K562 (cell line): ENCODE data around the gene GCGR. TPM values are rescaled to one million over a fixed set of nuclear protein-coding genes. Genes with fewer than 3 reads are reported as not detected.
A peak's percentile ranks its signal among the peaks of the same experiment; 100 is the strongest.

ENCODE experiments used
- BCOR ChIP-seq: fragments of 450-650 bp; IDR thresholded peaks from 2 replicates; pipeline ENCODE4 v1.6.1; 2016
- CREB1 ChIP-seq, 2 experiments: sonication (generic) in 1 of 2; formaldehyde crosslinking in 1 of 2; IDR thresholded peaks; 2 replicates each; pipeline versions ENCODE4 v1.6.1 to v1.8.0; 2012 to 2022; ENCODE audit warnings: inconsistent platforms in 1 of 2, mild to moderate bottlenecking in 1 of 2, missing genetic modification reagents in 1 of 2, moderate library complexity in 1 of 2
- DNMT1 ChIP-seq: fragments of 450-650 bp; IDR thresholded peaks from 2 replicates; pipeline ENCODE4 v1.6.1; 2016; ENCODE audit warnings: antibody characterized with exemption, mild to moderate bottlenecking
- EP400 ChIP-seq: fragments of 450-650 bp; IDR thresholded peaks from 2 replicates; pipeline ENCODE4 v1.6.1; 2017; ENCODE audit warnings: antibody characterized with exemption, mild to moderate bottlenecking, moderate library complexity
- ESRRB ChIP-seq: fragments of 250-450 bp; sonication (Bioruptor Pico); IDR thresholded peaks from 2 replicates; pipeline ENCODE4 v1.5.0; 2020; ENCODE audit warnings: mild to moderate bottlenecking, moderate library complexity, borderline replicate concordance
- FOXA1 ChIP-seq: fragments of 450-650 bp; IDR thresholded peaks from 2 replicates; pipeline ENCODE4 v1.6.1; 2016; ENCODE audit warnings: mild to moderate bottlenecking, borderline replicate concordance
- HNRNPK ChIP-seq: fragments of 200-400 bp; formaldehyde crosslinking; IDR thresholded peaks from one replicate; pipeline ENCODE4 v1.6.1; 2018; ENCODE audit warnings: mild to moderate bottlenecking, low read depth, low read length; ENCODE audit not compliant: poor library complexity, severe bottlenecking
- MAZ ChIP-seq, 2 experiments: fragments of 450-650 bp in 1 of 2; sonication (generic) in 1 of 2; formaldehyde crosslinking; IDR thresholded peaks in 1 of 2; conservative IDR thresholded peaks in 1 of 2; 2 replicates each; pipeline versions ENCODE4 v1.4.0 to v1.5.0; 2020; ENCODE audit warnings: mild to moderate bottlenecking in 1 of 2, missing genetic modification reagents in 1 of 2
- MEF2D ChIP-seq: conservative IDR thresholded peaks from 2 replicates; pipeline ENCODE4 v1.6.1; 2016; ENCODE audit warnings: low read depth, missing genetic modification characterization, missing compliant biosample characterization
- NCOA2 ChIP-seq, 2 experiments: fragments of 450-650 bp; IDR thresholded peaks; 2 replicates each; pipeline ENCODE4 v1.6.1; 2018; ENCODE audit warnings: mild to moderate bottlenecking in 2 of 2, moderate library complexity in 1 of 2; ENCODE audit not compliant: partially characterized antibody in 2 of 2
- NR2F6 ChIP-seq: fragments of 450-650 bp; formaldehyde crosslinking; IDR thresholded peaks from 2 replicates; pipeline ENCODE4 v1.4.0; 2020; ENCODE audit warnings: mild to moderate bottlenecking
- PHF20 ChIP-seq: fragments of 450-650 bp; IDR thresholded peaks from 2 replicates; pipeline ENCODE4 v1.6.1; 2018; ENCODE audit not compliant: partially characterized antibody
- SIX5 ChIP-seq, 2 experiments: IDR thresholded peaks; 2 replicates each; pipeline ENCODE4 v1.6.1; 2011; ENCODE audit warnings: low read length in 2 of 2, borderline replicate concordance in 1 of 2, low read depth in 1 of 2, mild to moderate bottlenecking in 1 of 2, moderate library complexity in 1 of 2; ENCODE audit not compliant: insufficient read depth in 1 of 2
- SNIP1 ChIP-seq: fragments of 450-650 bp; IDR thresholded peaks from 2 replicates; pipeline ENCODE4 v1.7.1; 2017; ENCODE audit warnings: low read depth, mild to moderate bottlenecking
- SP2 ChIP-seq: IDR thresholded peaks from 2 replicates; pipeline ENCODE4 v1.6.1; 2011; ENCODE audit warnings: mild to moderate bottlenecking, low read depth, low read length, moderate library complexity; ENCODE audit not compliant: poor library complexity, severe bottlenecking; ENCODE audit errors: extremely low read depth
- TCF3 ChIP-seq: sonication (generic); formaldehyde crosslinking; IDR thresholded peaks from 2 replicates; pipeline ENCODE4 v1.4.0; 2020; ENCODE audit warnings: mild to moderate bottlenecking, missing genetic modification reagents
- TRIM24 ChIP-seq, 2 experiments: fragments of 450-650 bp; IDR thresholded peaks; 2 replicates each; pipeline ENCODE4 v1.6.1; 2016
- ZC3H4 ChIP-seq: sonication (generic); formaldehyde crosslinking; IDR thresholded peaks from 2 replicates; pipeline ENCODE4 v1.9.0; 2021; ENCODE audit warnings: missing genetic modification reagents, borderline replicate concordance
- polyA plus RNA-seq, 8 experiments: library from polyadenylated mRNA; depleted of rRNA in 4 of 8; stranded (reverse) in 5 of 8; unstranded in 3 of 8; fragments of >200 nt; fragmentation: Nextera tagmentation in 2 of 8; fragmentation: Illumina TruSeq in 1 of 8; extraction: Ambion mirVana in 2 of 8; extraction: Trizol in 1 of 8; gene quantifications; 2 replicates each; pipeline versions ENCODE4 v1.2.1 to v1.2.3, GENCODE V29; 2011 to 2014; ENCODE audit warnings: inconsistent platforms in 1 of 8, missing spikeins in 1 of 8
- total RNA-seq, 7 experiments: library from RNA; depleted of rRNA in 6 of 7; stranded (reverse); fragments of >200 nt in 6 of 7; fragmentation: Illumina TruSeq in 2 of 7; extraction: Trizol in 2 of 7; gene quantifications; 2 replicates each; pipeline versions ENCODE4 v1.2.1 to v1.2.3, GENCODE V29; 2011 to 2021; ENCODE audit warnings: low replicate concordance in 1 of 7
- TF ChIP-seq, protein P1 (sequence below): sonication (generic); formaldehyde crosslinking; IDR thresholded peaks from 2 replicates; pipeline ENCODE4 v1.9.0; 2022; ENCODE audit warnings: mild to moderate bottlenecking, missing genetic modification reagents
- TF ChIP-seq, protein P2 (sequence below): fragments of 250-450 bp; sonication (Bioruptor Pico); IDR thresholded peaks from 2 replicates; pipeline ENCODE4 v1.5.0; 2020; ENCODE audit warnings: mild to moderate bottlenecking
- TF ChIP-seq, protein P3 (sequence below): sonication (generic); formaldehyde crosslinking; IDR thresholded peaks from 2 replicates; pipeline ENCODE4 v1.8.0; 2022; ENCODE audit warnings: missing genetic modification reagents, mild to moderate bottlenecking, borderline replicate concordance
- TF ChIP-seq, protein P4 (sequence below), 3 experiments: fragments of 200-800 bp in 1 of 3; sonication (Bioruptor generic) in 1 of 3; sonication (generic) in 1 of 3; formaldehyde crosslinking in 1 of 3; IDR thresholded peaks; 2 replicates each; pipeline versions ENCODE4 v1.6.1 to v1.8.0; 2016 to 2022; ENCODE audit warnings: mild to moderate bottlenecking in 2 of 3, missing compliant biosample characterization in 2 of 3, missing genetic modification characterization in 2 of 3, missing genetic modification reagents in 1 of 3

GCGR gene
- total and polyA plus RNA-seq, 9 of the 15 experiments (the other 6 are each of a cell fraction or from before 2014, with no cell fraction given), result not detected

GRCh38 chr17:81860756-81861568, 57.0 kb downstream of the GCGR start (continued):
- TF ChIP-seq, protein P1, sequence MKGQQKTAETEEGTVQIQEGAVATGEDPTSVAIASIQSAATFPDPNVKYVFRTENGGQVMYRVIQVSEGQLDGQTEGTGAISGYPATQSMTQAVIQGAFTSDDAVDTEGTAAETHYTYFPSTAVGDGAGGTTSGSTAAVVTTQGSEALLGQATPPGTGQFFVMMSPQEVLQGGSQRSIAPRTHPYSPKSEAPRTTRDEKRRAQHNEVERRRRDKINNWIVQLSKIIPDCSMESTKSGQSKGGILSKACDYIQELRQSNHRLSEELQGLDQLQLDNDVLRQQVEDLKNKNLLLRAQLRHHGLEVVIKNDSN, result peak; percentile 65
- TF ChIP-seq NR2F6 (CRISPR knock-in tag), result 0 out of 2 replicates have a peak, but pooled peaks have one; percentile 30
- TF ChIP-seq SIX5 (IDR thresholded peaks at IDR 0.05; ENCODE audit: borderline replicate concordance in 1 of 2, insufficient read depth in 1 of 2, low read depth in 1 of 2, low read length in 2 of 2), result no peak; a peak in 1 of 4 replicates
- TF ChIP-seq SNIP1, result no peak
- TF ChIP-seq, protein P2, sequence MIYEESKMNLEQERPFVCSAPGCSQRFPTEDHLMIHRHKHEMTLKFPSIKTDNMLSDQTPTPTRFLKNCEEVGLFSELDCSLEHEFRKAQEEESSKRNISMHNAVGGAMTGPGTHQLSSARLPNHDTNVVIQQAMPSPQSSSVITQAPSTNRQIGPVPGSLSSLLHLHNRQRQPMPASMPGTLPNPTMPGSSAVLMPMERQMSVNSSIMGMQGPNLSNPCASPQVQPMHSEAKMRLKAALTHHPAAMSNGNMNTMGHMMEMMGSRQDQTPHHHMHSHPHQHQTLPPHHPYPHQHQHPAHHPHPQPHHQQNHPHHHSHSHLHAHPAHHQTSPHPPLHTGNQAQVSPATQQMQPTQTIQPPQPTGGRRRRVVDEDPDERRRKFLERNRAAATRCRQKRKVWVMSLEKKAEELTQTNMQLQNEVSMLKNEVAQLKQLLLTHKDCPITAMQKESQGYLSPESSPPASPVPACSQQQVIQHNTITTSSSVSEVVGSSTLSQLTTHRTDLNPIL (CRISPR knock-in tag), result no peak
- no peak for TF ChIP-seq TCF3 (CRISPR knock-in tag)
- peak; percentile 72 to 82 for TF ChIP-seq MAZ (CRISPR knock-in tag; conservative IDR thresholded peaks at IDR 0.05 in 1 of 2, IDR thresholded peaks at IDR 0.05 in 1 of 2)
- no peak for TF ChIP-seq HNRNPK
- TF ChIP-seq MEF2D (tag), result peak; percentile 90
- TF ChIP-seq, protein P3, sequence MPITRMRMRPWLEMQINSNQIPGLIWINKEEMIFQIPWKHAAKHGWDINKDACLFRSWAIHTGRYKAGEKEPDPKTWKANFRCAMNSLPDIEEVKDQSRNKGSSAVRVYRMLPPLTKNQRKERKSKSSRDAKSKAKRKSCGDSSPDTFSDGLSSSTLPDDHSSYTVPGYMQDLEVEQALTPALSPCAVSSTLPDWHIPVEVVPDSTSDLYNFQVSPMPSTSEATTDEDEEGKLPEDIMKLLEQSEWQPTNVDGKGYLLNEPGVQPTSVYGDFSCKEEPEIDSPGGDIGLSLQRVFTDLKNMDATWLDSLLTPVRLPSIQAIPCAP (CRISPR knock-in tag), result no peak
- TF ChIP-seq BCOR, result no peak
- TF ChIP-seq ZC3H4 (CRISPR knock-in tag), result peak; percentile 91
- TF ChIP-seq FOXA1, result no peak
- TF ChIP-seq, protein P4, sequence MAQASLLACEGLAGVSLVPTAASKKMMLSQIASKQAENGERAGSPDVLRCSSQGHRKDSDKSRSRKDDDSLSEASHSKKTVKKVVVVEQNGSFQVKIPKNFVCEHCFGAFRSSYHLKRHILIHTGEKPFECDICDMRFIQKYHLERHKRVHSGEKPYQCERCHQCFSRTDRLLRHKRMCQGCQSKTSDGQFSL (CRISPR knock-in tag; IDR thresholded peaks at IDR 0.05), result 0 out of 2 replicates have a peak, but pooled peaks have one; percentile 52
- TF ChIP-seq, protein P4 (tag; IDR thresholded peaks at IDR 0.05), result no peak
- TF ChIP-seq EP400, result peak; percentile 99
- no peak for TF ChIP-seq NCOA2 (IDR thresholded peaks at IDR 0.05; ENCODE audit: partially characterized antibody in 2 of 2)
- peak; percentile 82 for TF ChIP-seq PHF20
- TF ChIP-seq CREB1 (IDR thresholded peaks at IDR 0.05), result peak; percentile 90
- peak; percentile 91 for TF ChIP-seq CREB1 (CRISPR knock-in tag; IDR thresholded peaks at IDR 0.05)
- TF ChIP-seq ESRRB (CRISPR knock-in tag), result no peak
- TF ChIP-seq TRIM24 (IDR thresholded peaks at IDR 0.05), result no peak
- TF ChIP-seq DNMT1, result no peak
- TF ChIP-seq SP2, result peak; percentile 62
